ENCODE data around the gene GPR55.

- no peak for TF ChIP-seq CTCF (IDR thresholded peaks at IDR 0.05; ENCODE audit: extremely low read depth in 1 of 2, insufficient read depth in 1 of 2, low read depth in 1 of 2, low read length in 2 of 2)
- no peak for TF ChIP-seq POLR2AphosphoS5 (IDR thresholded peaks at IDR 0.05; ENCODE audit: insufficient read depth, low read depth, low read length)
These were observed 44.6 kb upstream of the GPR55 start for GRCh38 chr2:230969659-230970015.

Measured in endothelial cell of umbilical vein (primary cell).